M059J (cell line): ENCODE measurements around the gene KCNQ1. TPM values are rescaled to one million over a fixed set of nuclear protein-coding genes. Genes with fewer than 3 reads are reported as not detected.

Source experiments
- DNase-seq: peaks from one replicate; pipeline ENCODE4 v3.0.0-alpha.2; 2012; ENCODE audit warnings: low read depth
- total RNA-seq: library from RNA; depleted of rRNA; stranded (reverse); fragments of >200 nt; shearing (Covaris generic); gene quantifications from 2 replicates; pipeline ENCODE4 v1.2.3, GENCODE V29; 2014

The KCNQ1 gene
- total RNA-seq, 1 experiment from 2014 or later, result not detected

DNA sequence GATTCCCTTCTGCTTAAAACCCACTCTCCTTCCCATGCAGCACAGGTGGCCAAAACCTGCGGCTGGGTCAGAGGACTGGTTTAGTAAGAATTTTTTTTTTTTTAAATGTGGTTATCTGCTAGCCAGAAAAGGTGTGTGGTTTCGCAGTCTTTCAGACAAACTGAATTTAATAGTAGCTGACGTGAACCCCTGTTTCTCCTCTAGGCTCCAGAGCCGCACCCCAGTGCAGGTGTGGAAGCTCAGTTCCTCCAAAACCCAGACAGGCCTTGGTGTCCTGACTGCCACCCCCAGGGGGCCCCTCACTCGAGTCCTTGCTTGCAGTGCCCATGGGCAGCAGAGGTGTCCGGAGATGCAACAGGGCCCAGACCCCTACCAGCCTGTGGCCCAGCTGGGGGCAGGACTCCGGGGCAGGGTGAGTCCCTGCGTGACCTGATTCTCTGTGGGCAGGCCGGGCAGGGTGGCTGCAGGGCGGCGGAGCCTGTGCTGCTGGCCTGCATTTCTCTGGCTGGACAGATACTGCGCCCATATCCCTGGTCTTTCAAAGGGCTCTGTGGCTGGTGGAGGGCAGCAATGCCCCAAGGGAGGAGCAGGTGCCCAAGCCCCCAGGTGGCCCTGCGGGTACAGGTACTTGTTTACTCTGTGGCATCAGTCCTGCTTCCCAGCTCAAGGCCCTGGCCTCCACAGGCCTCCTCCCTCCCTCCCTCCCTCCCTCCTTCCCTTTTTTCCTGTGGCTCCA, 15.2 kb downstream of the KCNQ1 start:
- DNase-seq, result no peak

DNA sequence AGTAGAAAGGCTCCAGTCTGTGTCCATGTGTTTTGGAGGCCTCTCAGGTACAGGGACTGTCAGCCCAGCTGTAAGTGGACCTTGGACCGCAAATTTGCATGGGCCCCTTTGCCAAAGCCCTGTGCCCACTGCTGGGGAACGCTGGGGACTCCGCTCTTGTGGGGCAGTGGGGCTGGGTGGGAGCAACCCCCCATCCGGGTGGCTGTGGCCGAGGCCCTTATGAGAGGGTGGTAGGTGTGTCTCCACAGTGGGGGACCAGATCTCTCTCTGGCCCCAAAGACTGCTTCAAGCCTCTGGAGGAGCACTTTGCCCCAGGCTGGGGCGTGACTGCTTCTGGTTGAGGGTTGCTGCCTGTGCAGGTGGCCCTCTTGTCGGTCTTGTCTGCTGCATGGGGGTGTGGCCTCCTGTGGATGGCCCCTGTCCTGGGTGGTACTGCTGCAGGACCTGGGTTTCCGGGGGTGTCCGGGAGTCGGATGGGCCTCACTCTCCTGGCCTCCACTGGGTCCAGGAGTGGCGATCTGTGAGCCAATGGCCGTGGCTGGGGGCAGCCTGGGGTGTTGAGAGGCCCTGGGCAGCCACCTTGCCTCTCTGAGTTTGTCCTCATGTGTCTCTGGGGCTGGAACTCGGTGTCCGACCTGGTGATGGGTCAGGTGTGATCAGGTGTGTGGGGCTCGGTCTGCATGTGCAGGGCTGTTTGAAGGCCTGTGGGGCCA, 15.9 kb downstream of the KCNQ1 start:
- DNase-seq, result no peak

DNA sequence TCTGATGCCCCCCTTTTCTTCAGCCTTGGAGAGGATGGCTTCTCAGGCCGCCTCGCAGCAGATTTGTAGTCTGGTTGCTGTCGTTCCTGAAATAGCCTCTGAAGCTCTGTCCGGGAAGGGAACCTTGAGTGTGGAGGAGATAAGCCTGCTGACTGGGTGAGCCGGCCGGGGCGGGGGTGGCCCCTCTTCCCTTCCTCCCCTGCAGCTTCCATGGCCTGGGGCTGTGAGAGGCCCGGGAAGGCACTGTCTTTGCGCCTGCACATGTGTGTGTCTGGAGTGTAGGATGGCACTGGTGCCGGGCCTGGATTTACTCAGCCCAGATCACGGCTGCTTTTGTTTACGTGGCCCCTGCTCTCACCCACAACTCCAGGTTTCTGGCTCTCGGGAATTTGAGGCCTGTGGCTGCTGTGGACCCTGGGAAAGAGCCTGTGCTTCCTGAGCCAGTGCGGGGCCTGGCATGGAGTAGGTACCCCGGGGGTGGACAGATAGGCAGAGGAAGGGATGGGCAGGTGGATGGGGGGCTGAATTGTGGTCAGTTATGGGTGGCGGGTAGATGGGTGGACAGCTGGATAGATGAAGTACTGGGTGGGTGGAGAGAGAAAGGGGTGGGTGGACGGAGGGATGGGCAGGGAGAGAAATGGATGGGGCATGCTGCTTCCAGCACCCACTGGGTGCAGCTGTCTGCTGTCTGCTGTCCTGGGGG, 16.6 kb downstream of the KCNQ1 start:
- no peak for DNase-seq

DNA sequence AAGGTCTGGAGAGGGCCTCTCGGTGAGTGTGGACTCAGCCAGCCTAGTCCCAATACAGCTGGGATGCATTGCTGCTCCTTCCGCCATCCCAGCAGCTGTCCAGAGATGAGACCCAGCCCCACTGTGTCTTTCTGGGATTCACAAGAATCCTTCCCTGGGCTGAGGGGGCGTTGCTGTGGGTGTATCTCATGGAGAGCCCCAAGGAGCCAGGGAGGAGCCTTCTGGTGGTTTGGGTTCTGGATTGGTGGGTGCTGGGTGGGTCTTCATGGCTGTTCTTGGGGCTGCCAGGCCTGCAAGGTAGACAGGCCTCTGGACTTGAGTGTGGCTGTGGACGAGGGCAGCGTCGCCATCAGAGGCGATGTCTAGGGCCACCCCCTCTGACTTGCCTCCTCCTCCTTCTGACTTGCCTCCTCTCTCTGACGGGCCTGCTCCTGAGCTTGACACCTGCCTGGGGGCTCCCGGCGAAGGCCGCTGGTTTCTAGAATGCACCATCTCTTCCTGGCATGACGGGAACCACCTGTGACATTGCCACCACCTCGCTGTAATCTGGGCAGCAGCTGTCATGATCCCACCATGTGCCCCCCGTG, 17.2 kb downstream of the KCNQ1 start:
- no peak for DNase-seq

DNA sequence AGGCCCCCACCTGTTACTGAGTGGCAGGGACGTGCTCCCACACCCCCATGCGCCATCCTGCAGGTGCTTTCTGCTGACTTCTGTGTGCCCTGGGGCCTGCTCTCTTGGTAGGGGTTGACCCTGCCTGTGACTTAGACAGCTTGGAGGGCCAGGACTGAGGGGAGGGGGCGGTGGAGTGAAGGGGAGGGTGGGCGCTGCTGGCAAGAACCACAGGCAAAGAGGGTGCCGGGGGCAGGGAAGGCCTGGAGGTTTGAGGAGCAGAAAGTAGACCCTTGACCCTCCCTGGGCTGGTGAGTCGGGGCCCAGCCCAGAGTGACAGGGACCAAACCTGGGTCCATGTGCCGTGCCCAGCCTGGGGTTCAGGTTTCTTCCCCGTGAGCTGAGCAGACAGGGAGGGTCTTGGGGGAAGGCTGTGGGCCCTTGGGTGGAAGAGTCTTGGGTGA, 17.8 kb downstream of the KCNQ1 start:
- no peak for DNase-seq

DNA sequence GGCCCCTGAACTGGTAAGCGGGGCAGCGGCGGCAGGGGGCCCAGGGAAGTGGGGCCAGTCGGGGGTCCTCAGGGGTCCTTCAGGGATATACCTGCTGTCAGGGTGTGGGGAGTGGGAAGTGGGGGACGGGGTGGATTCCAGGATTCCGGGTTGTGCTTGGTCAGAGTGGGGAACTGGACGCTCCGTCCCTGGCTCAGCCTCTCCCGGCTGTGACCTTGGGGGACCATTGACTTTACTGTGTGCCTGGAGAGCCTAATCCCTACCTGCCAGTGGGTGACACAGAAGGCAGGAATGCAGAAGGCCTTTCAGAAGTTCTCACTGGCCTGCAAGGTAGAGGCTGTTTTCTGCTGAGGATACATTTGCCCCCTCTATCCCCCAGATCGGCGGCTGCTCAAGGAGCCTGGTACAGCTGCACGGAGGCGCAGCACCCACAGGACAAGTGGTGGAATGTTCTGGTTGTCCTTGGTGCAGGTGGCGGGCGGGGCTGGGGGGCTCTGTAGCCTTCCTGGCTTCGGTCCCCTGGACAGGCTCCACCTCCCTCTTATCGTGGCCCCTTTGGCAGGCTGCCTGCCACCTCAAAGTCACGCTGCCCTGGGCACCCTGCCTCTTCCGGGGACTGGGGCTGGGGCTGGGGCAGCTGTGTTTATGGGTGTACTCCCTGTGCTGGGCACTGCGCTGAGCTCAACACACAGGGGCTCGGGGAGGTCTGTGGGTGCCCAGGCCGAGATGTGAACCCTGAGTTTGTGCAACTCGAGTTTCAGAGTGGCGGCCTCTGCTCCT, 18.4 kb downstream of the KCNQ1 start:
- DNase-seq, result no peak

DNA sequence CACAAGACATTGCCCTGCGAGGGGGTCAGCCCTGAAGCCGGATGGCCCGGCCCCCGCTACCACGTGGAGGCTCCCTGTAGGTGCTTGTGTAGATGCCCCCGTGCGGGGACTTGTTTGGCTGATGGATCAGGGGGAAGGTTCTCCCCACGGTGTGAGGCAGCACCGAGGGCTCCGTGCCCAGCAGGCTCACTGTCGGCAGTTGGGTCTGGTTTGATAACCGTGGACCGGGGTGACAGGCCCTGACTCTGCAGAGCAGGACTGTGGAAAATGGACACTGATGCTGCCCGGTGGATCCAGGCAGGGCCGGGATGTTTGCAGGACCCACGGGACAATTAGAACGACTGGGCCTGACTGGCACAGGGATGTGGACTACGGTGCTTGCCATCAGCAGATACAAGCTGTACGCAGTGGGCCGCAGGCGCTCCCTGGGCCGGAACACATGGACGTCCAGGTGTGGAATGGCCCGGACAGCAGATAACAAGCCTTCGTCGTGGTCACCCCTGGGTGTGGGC, 19.0 kb downstream of the KCNQ1 start:
- DNase-seq, result no peak

DNA sequence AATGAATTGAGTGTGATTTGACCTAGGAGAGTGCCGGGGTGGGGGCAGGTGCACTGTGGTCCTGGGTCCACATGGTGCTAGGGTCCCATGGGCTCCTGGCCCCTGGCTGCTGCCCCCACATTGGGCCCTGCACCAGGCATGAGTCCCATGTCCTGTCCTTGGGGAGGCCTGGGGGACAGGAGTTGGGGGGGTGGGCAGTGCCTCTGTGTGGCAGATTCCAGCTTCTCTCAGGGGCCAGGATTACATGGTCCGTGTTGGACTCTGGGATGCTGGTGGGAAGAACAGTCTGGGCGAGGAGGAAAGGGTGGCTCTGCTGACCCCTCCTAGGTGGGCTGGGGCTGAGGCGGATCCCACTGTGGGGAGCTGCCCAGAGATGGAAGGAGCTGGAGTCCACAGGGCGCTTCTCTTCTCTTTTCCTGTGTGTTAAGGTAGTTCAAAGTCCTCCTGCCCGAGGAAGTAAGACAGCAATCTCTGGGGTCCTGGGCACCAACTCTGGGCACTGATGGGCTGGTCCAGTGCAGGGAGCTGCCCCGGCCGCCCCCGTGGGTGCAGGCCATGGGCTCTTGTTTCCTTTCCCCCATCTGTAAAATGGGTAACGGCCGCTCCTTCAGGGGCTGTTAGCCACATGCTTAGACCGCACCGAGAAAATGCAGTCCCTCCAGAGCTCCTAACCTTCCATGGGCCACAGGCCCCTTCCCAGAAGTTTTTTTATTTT, 19.8 kb downstream of the KCNQ1 start:
- DNase-seq, result no peak

DNA sequence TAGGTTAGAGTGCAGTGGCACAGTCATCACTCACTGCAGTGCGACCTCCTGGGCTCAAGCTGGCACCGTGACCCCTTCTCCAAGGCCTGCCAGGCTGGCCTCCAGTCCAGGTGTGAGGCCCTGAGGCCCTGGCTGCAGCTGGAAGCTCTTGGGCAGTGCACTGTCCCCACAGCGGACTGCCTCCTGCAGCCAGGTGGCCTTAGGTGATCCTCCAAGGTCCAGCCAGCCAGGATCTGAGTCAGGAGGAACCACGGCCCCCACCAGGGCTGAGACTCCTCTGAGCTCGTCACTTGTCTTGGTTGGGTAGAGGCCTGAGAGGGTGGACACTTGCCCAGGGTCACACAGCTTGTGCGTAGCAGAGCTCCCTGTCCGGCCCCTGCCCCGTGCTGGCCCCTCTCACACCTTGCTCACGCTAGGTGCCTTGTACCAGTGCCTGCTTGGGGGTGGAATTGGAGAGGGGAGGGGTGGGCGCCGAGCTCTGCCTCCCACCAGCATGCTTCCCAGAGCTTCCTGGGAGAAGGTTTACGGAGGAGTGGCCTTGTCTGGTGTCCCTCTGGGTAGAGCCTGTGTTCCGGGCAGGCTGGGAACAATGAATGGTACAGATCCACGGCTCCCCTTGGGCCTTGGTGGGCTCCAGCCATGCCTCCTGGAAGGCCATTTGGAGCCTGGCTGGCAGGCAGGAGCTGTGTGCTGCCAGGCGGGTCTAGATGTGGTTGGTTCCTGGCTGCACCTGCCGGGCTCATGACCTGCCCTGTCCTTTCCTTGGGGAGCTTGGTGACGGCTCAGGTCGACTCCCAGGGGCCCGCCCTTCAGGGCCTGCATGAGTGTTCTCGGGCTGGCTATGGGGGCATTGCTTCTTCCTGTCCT, 20.6 kb downstream of the KCNQ1 start:
- no peak for DNase-seq

DNA sequence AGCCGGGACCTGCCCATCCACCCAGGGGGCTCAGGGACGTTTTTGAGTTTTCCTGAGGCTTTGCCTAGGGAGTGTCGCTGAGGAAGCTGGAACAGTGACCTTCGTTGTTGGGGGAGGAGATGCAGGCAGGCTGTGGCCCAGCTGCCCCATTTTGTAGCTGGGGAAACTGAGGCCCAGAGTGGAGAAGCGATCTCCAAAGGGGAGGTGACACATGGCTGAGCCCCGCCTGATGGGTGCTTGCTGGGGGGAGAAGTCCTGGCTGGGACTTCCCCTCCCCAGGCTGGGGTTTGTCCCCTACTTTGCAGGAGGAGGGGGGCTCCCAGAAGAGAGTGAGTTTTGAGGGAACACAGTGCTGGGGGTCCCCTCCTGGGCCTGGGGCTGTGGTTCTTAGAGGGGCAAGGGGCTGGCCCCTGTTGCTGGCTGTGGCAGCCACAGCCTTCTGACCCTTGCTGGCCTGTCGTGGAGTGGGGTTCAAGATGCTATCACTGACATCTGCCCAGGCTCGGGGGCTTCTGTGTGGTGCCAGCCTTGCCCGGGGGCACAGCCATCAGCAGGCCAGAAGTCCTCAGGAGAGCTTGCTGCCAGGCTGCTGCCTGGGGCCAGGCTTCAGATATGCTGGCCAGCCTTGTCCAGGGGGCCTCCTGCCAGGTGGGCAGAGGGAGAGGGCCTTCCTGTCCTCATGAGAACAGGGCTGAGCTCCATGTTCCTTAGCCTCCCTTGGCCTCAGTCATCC, 21.4 kb downstream of the KCNQ1 start:
- DNase-seq, result no peak

DNA sequence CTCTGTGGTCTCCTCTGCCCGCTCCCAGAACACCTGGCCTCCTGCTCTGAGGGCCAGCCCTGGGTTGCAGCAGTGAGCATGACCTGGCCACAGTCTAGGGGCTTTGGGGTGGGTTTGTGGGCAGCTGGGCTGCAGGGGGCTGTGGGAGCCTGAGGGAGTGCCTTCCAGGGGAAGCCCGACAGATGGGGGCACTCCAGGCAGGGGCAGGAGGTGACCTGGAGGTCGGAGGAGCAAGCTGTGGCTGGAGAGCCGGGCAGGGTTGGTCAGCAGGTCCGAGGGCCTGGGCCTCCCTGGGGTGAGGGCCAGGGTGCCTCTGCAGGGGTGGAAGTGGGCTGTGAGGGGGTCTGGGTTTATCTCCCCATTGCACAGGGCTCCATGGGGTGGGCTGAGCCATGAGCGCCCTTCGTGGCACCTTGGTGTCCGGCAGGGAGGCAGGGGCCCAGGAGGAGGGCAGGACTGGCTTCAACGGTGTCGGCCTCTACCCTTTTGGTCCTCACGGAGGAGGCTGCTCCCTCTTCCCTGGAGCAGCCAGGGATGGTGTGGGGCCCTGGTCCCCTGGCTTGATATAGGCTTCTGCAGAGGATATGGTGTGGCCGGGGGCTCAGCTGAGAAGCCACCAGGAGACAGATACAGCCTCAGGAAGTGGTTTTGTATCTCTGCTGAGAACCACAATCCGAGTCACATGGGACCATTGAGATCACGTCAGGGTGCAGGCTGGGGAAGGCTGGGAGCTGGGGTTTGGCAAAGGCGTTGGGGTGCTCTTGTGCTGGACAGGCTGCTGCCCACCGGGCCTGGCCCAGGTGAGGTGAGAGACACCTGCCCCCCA, 22.3 kb downstream of the KCNQ1 start:
- DNase-seq, result no peak

DNA sequence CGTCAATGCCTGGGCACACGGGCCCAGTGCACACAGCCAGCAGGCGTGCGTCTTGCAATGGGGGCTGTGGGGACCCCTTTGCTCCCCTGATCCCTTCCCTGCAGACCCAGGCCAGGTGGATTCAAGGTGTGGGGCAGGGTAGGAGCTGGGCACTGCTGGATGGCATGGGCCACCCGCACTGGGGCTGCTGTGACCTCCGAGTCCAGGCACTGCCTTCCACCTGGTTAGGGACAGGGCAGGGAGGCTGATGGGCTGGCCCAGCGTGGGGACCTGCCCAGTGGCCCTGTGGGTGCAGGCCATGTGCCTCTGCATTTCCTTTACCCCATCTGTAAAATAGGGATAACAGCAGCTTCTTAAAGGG, 22.9 kb downstream of the KCNQ1 start:
- no peak for DNase-seq

DNA sequence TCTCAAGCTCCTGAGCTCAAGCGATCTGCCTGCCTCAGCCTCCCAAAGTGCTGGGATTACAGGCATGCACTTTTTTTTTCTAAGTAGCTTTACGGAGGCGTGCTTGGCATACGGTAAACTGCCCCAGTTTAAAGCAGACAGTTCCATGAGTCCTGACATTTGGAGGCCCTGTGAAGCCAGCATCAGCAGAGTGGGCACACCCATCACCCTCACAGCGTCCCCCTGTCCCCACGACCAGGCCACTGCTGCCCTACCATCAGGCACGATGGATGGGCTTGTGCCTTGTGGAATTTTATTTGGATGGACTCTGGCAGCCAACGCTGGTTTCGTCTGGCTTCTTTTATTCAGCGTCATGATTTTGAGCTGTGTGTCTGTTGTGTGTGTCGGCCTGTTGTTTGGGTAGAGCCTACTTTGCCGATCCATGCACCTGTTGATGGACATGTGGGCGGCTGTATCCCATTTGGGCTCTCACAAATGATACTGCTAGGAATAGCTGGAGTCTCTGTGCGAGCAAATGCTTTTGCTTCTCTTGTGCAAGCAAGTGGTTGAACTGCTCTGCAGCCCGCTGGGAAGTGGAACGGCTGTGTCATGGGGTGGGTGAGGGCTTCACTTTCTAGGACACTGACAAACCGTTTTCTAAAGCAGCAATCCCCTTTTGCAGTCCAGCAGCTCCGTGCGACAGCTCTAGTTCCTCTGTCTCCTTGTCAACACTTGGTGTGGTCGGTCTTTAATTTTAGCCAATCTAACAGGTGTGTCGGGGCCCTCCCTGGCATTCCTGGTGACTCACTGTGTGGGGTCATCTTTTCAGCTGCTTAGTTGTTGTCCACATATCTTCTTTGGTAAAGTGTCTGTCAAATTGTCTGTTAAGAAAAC, 23.8 kb downstream of the KCNQ1 start:
- DNase-seq, result no peak

DNA sequence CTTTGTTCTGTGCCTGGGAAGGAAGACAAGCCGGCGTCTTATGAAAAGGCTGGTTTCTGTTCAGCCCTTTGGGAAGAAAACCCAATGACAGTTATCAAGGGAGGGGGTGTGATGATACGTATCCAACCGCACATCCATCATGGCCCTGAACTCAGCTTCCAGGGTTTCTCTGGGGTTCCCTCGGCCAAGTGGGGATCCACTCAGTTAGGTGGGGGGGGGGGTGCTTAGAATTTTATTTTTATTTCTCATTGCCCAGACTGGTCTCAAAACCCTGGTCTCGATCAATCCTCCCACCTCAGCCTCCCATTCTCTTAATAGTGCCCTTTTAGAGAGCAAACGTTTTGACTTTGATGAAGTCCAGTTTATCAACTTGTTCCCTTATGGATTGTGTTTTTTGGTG, 25.7 kb downstream of the KCNQ1 start:
- DNase-seq, result no peak

DNA sequence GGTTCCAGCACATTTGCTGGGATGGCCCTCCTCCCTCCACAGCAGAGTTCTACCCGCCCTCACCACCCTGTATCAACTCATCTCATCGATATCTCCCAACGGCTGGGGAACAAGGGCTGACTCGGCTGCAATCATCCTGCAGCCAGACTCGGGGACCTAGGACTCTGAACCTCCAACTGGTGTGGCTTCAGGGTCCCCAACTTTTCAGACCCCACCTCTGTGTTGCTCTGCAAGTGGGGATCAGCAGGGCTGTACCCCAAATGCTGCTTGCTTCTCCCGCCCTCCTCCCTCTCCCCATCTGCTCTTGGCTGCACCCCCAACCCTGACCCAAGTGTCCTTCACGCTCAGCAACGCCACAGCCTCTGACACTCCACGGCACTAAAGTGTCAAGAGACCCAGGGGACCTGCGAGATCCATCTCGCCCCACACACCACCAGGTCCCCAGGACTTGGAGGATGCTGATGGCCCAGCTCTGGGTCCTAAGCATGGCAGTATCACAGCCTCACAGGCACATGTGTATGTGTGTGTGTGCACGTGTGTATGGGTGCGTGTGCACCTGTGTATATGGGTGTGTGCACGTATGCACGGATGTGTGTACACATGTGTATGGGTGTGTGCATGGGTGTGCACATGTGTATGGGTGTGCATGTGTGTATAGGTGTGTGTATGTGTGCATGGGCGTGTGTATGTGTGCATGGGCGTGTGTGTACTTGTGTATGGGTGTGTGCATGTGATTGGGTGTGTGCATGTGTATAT, 26.4 kb downstream of the KCNQ1 start:
- no peak for DNase-seq

DNA sequence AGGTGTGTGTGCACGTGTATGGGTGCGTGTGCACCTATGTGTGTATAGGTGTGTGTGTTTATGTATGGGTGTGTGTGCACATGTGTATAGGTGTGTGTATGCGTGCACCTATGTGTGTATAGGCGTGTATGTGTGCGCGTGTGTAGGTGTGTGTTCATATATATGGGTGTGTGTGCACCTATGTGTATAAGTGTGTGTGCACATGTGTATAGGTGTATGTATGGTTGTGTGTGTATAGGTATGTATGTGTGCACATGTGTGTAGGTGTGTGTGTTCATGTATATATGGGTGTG, 26.9 kb downstream of the KCNQ1 start:
- no peak for DNase-seq
